HCEC 1CT (cell line): Measurements from ENCODE around the gene HMGCS2.

Source experiments
- DNase-seq: peaks from one replicate; pipeline ENCODE4 v3.0.0-alpha.2; 2017

Gene HMGCS2

DNA sequence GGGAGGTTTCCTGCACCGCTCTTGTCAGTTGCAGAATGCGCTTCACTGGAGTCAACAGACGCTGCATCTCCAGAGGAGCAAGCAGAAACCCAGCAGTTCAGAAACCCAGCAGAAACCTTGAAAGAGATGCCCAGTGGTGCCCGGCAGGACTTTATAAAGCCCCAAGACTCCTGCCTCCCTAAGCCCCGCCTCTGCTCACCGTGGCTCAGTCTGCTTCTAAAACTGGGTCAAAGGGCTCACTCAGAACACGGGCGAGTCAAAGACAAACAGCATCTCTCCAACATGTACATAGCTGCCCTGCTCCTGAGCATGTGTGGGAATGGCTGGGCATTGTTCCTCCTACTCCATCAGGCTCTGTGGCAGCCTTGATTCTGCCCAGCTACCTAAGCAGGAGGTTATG, at the start of gene HMGCS2:
HMGCS2 (minus strand) TSS at position 128 of the 400 bp plus-strand sequence; CDS start at position 67, 61 bp downstream.
- no peak for DNase-seq

DNA sequence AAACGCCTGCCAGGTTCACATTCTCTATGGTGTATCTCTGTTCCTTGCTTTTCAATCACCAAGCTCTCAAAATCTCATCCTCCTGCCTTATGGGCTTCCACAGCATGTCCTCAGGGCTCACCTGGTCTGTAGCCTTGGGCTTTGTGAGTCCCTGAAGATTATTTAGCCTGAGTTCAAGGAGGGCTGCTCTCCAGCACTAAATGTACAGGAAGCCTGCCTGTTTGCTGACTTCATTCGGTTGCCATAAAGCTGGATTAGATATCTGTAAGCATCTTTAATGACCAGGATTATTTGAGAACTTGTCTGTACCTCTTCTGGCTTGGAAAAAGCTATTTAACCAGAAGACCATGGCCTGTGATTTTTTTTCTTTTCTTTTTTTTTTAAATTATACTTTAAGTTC, 49.5 kb upstream of the HMGCS2 start:
- DNase-seq: no peak

DNA sequence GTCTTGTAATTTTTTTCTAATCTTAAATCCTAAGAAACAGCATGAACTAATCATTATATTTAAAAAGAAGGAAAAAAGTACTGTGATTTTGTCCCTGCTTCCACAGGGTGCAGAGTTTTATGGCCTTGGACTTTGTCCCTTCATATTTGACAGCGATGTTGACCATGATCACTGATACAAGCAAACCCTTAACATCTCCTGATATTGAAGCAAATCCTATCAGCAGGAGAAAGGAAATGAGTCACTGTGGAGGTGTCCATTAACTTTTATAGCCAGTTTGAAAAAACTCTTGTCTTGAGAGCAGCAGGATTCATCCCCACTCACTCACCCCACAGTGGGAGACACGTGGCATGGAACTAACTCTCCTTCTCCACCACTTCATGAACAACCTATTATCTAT, 47.7 kb upstream of the HMGCS2 start:
- DNase-seq: peak; percentile 31

GRCh38 chr1:119815928-119816327, 47.2 kb upstream of the HMGCS2 start:
- DNase-seq: no peak

- DNase-seq: peak; percentile 47
Observed at GRCh38 chr1:119815361-119815760, 46.7 kb upstream of the HMGCS2 start.

DNA sequence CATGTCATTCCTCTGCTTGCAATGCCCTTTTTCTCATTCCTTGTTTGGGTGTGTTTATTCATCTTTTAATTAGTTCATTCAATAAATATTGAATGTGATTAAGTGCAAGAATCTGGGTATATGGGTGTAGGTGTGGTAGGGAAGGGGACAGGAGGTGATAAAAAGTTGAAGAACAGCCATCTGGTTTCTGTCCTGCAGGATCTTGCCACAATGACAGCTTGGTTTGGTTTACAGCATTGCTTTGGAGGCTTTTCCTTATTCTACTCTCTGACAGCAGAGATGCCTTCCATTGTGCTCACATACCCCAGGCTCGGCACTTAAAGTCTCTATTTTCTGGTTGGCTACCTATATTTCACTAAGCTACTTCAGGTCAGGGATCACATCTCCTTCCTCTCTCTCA, 45.6 kb upstream of the HMGCS2 start:
- DNase-seq: no peak

DNA sequence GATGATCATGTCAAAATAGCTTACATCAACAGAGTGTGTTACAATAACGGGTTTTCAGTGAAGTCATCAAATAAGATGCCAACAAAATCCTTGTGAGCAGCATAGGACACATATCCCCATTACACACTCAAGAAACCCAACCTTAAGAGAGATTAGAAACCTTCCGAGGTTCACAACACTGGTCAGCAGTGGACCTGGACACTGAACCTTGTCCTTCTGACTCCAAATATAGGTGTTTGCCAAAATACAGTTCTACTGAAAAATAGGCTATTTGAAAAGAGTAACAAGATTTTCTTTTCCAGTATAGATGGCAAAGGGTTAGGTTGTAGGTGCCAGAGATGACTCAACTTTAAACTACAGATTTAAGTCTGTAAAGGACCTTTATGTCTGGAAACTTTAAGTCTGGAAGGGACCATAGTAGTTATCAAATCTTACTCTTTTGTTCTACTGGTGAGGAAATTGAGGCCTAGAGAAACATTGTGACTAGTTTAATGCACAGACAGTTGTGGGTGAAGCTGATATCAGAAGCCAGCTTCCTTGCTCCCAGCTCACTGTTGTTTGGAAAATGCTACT, 43.4 kb upstream of the HMGCS2 start:
- DNase-seq: no peak

- DNase-seq: no peak
Observed at GRCh38 chr1:119811387-119811786, 42.7 kb upstream of the HMGCS2 start, which contains the start of gene REG4. REG4 (minus strand) TSS chr1:119811460; CDS start chr1:119808769, 2,691 bp downstream.

DNA sequence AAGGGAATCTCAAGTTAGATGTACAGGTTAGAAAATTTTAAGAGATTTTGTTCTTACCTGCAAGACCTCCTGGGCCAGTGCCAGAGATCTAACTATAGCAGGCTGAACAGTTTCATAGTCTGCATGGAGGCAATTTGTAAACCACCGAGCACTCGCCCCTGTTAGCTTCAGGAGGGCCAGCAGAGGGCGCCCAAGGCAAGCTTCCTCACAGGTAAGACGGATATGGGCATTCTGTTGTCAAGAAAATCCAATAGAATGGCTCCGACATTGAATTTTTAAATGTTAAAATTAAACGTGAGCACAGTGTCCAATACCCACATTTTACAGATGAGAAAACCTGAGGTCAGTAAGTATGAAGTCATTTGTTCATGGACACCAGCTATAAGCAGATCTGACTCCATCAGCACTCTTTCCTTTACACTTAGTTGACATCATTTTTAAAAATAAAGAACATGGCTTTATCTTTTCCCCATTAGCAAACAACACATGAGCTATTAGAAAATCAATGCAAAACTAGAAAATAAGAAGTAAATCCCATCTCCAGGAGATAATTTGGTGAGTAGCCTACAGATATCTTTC, 40.4 kb upstream of the HMGCS2 start:
- DNase-seq: peak; percentile 65

DNA sequence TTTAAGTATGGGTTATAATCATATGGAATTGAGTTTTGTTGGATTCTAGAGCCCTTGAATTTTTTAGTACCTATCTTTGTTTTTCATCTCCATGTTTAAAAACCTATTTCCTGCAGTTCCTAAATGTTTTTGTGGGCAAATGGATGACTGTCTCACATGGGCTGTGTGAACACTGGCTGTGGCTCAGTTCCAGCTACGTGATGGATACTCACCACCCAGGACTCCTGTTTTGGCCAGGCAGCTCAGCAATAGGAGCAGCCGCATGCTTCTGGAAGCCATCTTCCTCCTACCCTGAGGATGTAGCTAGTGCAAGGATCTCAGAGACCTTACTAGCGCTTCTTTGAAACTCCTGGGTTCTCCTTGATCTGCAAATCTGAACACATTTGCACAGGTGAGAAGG, 39.8 kb upstream of the HMGCS2 start:
- DNase-seq: no peak

DNA sequence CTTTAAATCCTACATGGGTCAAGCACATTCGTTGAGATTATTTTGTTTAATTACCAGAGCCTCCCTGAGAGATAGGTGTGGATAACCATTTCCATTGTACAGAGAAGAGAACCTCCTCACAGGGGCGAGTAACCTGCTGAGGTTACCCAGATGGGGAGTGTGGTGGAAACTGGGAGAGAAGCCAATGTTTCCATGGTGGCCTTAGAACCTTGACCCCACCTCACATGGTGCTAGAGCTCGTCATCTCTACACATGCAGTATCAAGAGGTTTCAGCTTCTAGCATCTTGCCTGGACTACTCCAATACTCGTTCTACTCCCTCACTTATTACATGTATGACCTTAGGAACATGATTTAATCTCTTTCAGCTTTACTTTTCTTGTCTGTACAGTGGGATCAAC, 37.8 kb upstream of the HMGCS2 start:
- no peak for DNase-seq

DNA sequence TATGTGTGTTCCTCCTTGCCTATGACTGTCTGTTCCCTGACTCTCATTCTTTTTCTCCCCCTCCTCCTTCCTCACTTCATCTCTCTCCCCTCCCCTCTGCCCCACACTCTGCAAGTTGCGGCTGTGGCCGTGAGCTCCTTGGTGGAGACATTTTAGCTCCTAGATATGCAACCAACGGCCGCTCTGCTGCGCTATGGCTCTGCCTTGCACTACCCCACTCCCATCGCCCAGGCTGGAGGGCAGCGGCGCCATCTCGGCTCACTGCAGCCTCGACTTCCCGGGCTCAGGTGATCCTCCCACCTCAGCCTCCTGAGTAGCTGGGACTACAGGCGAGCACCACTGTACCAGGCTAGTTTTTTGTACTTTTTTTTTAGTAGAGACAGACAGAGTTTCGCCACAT, 37.0 kb upstream of the HMGCS2 start:
- no peak for DNase-seq

DNA sequence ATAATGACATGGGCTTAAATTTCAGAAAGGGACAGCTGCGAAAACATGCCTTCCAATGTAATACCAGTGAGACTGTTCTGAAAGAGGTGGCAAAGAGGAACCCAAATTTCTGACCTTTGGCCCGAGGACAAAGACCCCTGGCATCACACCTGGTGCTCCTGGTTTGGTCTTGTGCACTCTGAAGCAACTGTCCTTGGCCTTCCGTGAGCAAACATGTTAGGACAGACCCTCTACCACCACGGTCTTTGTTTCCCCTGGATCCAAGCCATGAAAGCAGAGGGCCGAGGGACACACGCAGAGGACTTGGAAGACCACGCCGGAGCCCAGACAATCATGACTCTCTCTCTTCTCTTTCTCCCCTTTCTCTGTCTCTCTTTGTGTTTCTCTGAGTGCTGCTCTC, 36.5 kb upstream of the HMGCS2 start:
- DNase-seq: no peak

- no peak for DNase-seq
Observed at GRCh38 chr1:119799599-119800177, 31.0 kb upstream of the HMGCS2 start.

- DNase-seq: no peak
Observed at GRCh38 chr1:119799003-119799402, 30.3 kb upstream of the HMGCS2 start.

GRCh38 chr1:119797606-119798005, 28.9 kb upstream of the HMGCS2 start:
- no peak for DNase-seq

GRCh38 chr1:119797162-119797561, 28.5 kb upstream of the HMGCS2 start:
- DNase-seq: no peak

DNA sequence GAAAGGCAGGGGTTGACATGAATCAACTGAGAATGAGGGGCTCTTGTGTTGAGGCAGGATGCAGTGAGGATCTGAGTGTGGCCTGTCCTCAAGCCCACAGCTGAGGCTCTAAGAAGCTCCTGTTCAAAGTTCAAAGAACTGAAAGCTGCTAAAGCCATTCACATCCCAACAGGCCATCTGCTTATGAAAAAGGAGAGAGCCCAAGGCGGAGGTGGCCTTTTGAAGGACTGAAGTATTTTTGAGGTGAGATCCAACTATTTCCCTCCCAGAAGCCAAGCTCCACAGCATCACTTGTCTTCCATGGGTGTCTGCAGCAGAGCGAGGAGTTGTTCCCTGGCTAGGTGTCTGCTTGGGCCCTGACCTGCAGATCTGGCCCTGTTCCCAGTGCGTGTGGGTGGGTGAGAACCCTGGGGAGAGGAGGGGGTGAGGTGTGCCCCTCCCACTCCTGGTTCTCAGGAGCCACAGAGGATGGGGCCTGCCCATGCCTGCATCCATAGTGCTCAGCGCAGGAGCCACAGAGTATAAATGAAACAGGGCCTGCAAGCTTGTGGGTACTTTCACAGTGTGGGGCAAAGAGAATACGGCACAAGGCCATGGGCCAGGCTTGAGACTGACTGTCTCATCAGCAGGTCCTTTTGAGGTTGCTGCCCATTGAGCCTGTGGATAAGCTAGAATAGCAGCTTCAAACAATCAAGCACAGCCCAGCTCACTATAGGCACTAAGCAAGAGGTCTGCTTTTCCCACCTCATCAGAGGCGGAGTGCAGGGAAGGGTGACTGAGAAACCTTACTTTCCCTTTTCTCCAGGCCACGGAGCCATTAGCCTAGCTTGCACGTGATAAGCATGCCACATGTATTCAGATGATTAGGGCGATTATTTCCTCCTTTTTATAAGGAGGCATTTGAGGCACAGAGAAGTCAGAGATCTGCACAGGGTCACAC, 26.8 kb upstream of the HMGCS2 start:
- DNase-seq: no peak

DNA sequence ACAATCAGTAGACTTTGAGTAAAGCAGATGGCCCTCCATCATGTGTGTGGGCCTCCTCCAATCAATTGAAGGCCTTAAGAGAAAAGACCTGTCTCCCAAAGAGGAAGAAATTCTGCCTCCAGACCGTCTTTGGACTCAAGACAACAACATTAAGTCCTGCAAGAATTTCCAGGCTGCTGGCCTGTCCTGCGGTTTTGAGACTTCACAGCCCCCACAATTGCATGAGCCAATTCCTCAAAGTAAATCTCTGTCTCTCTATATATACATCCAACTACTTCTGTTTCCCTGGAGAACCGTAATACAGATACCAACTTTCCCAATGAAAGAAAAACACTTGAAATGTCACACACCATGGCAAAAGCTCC, 26.2 kb upstream of the HMGCS2 start:
- DNase-seq: no peak

GRCh38 chr1:119794230-119794875, 25.6 kb upstream of the HMGCS2 start:
- no peak for DNase-seq

- no peak for DNase-seq
Observed at GRCh38 chr1:119791377-119791776, 22.7 kb upstream of the HMGCS2 start.

DNA sequence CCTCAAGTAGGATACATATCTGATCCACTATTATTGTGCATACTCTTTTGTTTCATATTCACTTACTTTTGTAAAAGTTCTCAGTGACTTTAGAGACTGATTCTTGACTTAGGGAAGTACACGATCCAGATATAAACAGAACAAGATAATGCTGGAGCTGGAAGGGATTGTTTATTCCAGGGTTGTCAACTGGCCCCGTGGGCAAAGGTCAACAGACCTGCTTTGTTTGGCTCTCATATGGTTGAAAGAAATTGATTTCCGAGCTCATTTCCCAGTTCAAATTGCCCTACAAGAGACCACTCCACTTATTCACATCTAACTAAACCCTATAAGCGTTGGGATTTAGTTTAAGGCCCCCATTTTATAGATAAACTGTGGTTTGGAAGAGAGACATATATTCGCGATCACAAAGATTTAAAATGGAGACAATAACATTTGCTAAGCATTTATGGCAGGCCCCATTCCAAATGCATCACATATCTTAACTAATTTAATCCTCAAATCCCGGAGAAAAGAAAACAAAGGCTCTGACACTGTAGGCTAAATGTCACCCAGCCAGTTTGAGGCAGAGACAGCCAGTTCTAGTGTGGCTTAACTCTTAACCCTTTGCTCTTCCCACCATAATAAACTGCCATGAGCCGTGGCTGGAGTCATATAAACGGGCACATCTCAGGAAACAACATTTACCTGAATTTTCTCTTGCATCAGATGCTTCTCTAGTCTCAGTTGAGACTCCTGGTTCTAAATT, 21.9 kb upstream of the HMGCS2 start:
- DNase-seq: no peak
